Lower leg skin (tissue), 3 donors: ENCODE measurements around the gene BMP8B.

ENCODE experiments used
- CTCF ChIP-seq, 3 donors: fragments of 450-650 bp; IDR thresholded peaks; one replicate each; pipeline ENCODE4 v1.5.1; 2016; ENCODE audit warnings: antibody characterized with exemption in 3 of 3, mild to moderate bottlenecking in 3 of 3, moderate library complexity in 2 of 3
- POLR2A ChIP-seq, 2 donors: fragments of 450-650 bp; IDR thresholded peaks; one replicate each; pipeline ENCODE4 v1.6.1; 2016 to 2017; ENCODE audit warnings: antibody characterized with exemption in 2 of 2, mild to moderate bottlenecking in 1 of 2, moderate library complexity in 1 of 2

- TF ChIP-seq CTCF (IDR thresholded peaks at IDR 0.05): no peak
- TF ChIP-seq POLR2A (IDR thresholded peaks at IDR 0.05): no peak
These were observed at the start of gene BMP8B for GRCh38 chr1:39788758-39789570.
